GM21528 (cell line): Measurements from ENCODE around the gene SLC23A2.
"Not testable (repeated sequence)": the region's sequence is repeated elsewhere in the genome, so short reads cannot be mapped to it uniquely, and the experiment has no call there.

Source experiments
- ATAC-seq: cut with Tn5 transposase; IDR thresholded peaks from one replicate; pipeline ENCODE4 v1.9.1; 2021; ENCODE audit warnings: mild to moderate bottlenecking, moderate library complexity; ENCODE audit not compliant: unreplicated experiment, low FRiP score

Gene SLC23A2

DNA sequence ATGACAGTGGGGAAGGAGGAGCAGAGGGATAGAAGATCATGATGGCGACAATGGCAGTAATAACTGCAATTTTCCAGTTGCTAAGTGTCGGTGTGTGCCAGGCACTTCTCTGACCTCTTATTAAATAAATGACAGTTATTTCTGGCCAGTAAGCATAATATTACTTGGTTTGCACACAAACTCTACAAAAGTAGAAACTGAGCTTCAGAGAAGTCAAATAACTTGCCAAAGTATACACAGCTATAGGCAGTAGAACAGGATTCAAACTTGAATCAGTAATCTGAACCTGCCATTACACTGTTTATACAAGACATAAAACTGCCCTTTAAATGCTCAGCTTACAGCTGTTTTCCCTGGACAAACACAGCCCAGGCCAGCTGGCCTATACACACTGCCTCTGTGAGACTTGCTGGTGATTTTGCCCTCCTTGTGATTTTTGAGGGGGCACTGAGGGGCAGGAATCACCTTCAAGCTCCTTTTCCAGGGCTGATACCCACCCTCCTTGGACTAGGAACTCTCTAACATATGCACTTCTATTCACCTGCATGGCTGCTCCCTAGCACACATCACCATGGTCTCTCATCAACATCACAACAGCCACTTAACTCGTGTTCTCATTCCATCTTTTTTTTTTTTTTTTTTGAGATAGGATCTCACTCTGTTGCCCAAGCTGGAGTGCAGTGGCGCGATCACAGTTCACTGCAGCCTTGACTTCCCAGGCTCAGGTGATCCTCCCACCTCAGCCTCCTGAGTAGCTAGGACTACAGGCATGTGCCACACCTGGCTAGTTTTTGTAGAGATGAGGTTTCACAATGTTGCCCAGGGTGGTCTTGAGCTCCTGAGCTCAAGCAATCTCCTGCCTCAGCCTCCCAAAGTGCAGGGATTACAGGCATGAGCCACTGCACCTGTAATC is 63.6 kb downstream of the SLC23A2 start:
- ATAC-seq, result no peak

DNA sequence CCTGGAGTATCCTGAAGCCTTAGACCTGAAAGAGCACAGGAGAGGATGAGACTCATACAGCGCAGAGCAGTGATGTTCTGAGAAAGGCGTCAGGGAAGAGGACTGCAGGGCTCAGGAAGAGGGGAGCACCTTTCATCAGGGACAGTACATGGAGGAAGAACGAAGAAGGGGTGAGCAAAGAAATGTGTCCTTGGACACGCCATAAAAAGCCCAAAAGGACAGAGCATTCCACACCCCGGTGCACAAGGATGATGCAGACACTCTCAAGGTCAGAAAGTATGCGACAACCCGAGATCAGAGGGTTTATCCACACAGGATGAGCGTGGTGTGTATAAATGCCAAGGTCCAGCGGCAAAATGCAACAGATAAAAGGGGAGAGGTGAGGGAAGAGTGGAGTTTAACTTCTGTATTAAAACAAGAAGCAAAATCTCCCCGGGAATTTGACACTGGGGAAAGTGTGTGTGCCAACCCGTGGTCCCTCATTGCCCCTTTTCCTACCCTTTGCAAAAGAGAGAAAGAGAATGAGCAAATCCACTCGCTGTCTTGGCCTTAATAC is 64.4 kb downstream of the SLC23A2 start:
- ATAC-seq, result no peak

DNA sequence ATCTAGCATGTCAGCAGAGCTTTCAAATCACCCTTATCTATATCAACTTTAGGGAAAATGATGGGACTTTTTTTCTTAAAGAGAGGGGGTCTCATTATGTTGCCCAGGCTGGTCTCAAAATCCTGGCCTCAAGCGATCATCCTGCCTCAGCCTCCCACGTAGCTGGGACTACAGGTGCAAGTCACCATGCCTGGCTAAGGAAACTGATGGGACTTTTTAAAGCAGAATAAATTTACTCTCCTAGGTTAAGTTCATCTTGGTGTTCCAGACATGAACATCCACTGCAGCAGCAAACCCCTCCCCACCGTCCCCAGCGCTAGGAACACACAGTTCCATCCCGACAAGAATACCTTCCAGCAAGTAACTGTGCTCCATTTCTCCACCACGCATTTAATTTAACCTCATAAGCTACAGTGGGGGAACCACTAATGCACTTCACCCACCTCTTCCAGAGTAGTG is 64.9 kb downstream of the SLC23A2 start:
- no peak for ATAC-seq

DNA sequence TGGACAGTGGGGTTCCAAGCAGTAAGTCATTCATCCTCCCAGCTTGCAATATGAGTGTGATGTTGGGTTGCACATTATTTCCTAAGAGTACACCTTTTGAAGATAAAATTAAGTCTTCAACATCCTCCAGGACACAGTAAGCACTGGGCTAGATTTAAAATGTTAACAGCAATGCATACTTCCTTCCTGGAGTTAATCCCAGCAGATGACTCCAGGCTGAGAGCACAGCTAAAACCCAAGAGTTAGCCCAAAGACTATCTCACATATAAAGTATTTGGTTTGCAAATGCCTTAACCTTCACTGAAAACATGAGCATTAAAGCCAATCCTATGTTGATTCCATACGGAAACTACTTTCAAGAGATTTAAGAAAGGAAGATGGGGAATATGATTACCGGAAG is 69.2 kb downstream of the SLC23A2 start:
- no peak for ATAC-seq

DNA sequence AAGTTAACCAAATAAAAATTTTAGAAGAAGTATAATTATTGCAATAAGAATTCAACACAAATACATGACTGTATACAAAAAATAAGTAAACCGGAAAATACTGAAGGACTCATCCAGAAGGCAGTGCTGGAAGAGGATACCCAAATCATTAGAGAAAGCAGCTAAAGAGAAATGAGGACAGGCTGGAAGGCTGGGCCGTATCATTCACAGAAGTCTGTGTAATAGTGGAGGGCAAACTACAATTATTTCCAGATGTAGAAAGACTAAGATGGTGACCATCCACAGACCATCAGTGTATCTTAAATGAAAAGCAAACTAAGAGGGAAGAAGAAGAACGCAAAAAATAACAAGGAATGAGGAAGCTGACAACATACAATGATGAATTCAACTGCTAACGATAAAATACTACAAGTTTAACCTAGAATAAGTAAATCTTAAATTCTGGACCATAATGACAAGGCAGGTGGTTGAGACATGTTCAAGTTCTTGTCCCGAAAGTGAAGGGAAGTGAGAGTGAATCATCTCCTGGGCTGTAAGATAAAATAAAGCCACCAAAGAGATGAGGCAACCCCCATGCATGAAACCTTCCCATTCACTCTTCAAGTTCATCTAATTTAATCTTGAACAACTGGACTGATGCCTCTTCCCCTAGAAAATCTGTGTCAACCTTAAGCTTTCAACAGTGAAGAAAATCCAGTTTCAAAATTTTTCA is 71.5 kb downstream of the SLC23A2 start:
- ATAC-seq, result no peak

DNA sequence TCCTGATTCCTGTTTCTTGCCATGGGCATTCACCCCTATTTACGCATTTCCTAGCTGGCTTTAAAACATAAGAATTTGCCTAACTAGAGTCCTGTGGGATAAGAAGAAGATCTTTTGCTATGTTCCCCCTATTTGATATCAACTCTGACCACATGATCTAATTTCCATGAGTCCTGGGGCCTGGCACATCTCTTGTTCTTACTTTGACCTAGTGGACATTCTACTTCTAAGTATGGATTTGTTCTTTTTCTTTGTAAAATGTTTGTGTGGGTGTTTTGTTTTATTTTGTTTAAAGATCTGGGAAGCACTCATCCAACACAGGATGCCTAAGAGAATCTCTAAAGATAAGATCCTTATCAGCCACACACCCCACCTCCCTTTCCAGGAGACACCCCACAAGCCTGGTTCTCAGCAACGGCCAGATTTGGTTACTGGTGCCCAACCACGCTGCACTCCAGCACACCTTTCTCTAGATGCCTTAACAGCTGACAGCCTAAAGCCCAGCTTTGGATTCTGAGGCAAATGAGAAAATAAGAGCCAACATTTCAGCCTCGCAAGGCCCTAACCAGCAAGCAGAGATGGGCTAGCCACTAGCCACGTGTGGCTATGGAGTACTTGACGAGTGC is 74.7 kb downstream of the SLC23A2 start:
- ATAC-seq, result no peak

DNA sequence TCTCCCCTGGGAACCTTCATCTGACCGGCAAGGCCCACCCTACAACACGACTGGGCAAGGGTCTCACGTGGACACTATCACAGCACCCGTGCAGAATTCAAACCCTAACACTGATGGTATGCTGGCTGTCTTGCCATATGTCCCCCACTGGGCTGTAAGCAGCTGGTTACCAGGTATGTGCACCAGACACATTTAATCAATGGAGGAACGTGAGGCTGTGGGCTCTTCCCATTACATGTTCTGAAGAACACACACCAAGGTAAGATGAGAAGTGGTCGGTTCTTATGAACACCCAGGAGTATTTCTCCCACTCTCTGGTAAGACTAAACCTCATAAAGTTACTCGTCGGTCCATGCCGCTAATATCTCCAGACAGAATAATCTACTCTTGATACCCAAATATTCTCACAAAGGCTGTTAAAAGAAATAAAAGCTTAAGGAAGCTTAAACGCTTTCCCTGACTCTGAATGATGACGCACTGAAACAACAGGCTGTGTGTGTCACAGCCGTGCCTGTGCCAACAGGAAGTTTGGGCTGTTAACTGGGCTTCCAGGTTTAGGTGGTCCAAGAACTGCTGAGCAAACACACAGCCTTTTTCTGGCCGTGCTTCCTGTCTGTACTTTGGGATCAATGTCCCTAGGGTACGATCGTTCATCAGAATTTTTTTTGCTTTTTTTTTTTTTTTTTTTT is 75.3 kb downstream of the SLC23A2 start:
- ATAC-seq, result no peak

DNA sequence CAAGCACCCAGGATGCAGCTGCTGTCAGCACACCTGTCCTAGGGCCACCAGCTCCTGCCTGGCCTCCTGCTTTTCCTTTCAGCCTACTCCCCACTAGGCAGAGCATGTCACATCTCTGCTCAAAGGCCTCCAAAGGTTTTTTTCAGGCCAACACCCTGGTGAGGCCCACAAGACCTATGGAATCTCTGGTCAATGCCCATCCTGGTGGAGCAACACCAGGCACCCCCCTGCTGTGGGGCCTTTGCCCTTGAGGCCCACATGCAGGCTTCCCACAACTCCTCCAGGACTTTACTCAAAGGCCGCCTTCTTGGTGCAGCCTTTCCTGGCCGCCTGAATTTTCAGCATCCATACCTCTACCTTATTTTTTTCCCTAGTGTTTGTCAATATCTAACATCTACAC is 76.9 kb downstream of the SLC23A2 start:
- ATAC-seq, result no peak

DNA sequence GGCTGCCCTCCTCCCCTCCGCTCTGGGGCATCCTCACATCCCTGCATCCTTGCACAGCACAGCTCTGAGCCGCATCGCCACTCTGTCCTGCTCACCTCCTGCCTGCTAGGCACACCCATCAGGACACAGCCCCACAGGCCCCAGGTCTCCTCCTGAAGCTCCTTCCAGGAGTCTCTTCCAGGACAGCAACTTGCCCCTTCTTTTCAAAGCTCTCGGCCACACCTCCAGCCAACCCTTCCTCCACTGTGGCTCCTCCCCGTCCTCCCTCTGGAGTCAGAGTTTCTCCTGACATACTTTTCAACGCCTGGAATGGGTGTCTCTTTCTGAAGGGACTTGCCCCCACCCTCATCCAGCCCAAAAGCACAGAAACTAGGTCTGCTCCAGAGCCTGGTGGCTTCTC is 77.3 kb downstream of the SLC23A2 start:
- no peak for ATAC-seq

DNA sequence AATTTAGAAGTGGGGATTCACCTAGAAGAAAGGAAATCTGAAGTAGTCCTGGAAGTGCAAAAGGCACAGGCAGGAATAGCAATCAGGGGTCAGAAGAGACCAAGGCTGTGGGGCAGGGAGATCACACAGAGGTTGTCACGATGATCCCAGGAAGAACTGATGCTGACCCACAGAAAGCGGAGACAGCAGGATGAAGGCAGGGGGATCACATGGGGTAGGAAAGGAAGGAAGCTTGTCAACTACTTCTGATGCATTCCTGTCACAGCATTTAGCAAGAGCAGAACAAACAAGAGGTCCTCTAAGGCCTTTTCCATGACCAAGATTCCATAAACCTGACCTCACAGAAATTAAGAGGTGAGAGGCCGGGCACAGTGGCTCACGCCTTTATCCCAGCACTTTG is 79.1 kb downstream of the SLC23A2 start:
- no peak for ATAC-seq

DNA sequence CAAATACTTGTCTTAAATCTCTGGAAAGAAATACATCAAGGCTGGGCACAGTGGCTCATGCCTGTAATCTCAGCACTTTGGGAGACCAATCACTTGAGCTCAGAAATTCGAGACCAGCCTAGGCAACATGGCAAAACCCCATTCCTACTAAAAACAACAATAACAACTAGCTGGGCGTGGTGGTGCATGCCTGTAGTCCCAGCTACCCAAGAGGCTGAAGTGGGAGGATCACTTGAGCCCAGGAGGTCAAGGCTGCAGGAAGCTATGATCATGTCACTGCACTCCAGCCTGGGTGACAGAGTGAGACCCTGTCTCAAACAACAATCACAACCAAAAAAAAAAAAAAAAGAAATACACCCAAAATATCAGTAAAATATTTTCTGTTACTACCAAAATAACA is 80.0 kb downstream of the SLC23A2 start:
- not testable (repeated sequence) for ATAC-seq

DNA sequence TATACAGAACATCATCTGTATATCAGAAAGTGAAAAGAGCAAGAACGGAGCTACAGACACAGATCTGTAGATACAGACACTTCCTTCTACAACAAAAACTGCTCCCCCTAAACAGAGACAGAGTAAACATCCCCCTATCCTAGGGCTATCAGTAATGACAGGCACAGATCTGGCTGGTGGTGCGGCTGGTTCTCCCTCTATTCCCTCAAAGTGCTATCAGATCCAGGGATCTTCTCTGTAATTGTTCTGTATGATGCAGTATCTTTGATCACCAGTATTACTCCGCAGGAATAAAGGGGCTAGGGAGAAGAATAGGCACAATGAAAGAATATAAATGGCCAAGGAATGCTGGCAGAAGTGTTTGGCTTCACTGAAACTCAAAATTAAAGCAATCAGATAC is 80.7 kb downstream of the SLC23A2 start:
- ATAC-seq, result no peak

DNA sequence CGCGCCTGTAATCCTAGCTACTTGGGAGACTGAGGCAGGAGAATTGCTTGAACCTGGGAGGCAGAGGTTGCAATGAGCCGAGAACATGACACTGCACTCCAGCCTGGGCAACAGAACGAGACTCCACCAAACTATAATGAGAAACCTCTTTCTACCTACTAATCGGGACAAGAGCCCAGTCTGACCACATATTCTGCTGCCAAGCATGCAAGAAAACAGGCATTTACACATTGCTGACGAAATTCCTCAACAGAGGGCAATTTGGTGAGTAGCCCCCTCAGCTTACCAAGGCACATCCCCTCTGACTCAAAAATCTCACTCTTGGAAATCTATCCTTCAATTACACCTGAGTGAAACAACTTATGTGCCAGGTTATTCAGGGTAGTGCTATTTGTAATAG is 81.2 kb downstream of the SLC23A2 start:
- ATAC-seq, result no peak

DNA sequence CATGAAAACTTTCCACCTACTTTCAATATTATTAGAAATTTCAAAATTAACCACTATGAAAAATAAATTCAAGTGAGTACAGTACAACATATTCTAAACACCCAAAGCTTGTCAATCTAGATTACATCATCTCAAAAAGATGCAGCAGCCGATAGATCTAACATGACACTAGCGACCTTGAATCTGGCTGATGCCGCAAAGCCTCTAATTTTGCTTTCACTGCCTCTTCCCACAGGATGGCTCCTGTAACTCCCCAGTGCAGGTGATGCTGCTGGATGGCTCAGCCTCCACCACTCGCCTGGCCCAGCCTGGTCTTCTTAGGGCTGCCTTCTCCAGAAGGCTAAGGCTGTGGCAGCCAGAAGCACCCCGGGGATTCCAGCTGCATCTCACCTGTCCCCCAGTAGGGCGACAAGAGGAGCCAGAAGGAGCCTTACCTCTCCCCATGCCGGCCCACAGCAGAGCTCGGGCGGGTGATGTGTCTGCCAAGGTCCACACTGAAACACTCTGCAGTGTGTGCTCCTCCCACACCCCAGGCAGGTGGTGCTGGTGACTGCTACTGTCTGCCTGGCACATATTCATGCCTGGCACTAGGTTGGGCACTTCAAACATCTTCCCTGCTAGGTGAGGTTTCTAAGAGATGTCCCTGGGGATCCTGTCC is 82.1 kb downstream of the SLC23A2 start:
- ATAC-seq, result no peak

DNA sequence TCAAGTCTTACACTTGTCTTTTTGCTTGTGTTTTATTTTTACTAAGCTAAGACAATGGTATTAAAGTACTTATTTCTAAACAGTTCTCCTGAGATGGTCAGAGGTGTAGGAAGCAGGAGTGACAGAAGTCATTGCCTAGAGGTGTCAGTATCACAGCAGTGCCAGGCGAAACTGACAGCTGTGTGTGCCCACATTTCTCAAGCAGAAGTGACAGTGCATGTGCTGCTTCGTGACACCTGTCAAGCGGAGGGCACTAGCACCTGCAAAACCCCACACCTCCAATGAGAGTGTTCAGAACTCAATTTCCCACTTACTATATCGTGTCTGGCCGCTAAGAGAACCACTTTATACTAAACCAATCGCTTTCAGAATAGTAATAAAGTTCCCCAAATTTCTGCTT is 82.8 kb downstream of the SLC23A2 start:
- ATAC-seq, result no peak

DNA sequence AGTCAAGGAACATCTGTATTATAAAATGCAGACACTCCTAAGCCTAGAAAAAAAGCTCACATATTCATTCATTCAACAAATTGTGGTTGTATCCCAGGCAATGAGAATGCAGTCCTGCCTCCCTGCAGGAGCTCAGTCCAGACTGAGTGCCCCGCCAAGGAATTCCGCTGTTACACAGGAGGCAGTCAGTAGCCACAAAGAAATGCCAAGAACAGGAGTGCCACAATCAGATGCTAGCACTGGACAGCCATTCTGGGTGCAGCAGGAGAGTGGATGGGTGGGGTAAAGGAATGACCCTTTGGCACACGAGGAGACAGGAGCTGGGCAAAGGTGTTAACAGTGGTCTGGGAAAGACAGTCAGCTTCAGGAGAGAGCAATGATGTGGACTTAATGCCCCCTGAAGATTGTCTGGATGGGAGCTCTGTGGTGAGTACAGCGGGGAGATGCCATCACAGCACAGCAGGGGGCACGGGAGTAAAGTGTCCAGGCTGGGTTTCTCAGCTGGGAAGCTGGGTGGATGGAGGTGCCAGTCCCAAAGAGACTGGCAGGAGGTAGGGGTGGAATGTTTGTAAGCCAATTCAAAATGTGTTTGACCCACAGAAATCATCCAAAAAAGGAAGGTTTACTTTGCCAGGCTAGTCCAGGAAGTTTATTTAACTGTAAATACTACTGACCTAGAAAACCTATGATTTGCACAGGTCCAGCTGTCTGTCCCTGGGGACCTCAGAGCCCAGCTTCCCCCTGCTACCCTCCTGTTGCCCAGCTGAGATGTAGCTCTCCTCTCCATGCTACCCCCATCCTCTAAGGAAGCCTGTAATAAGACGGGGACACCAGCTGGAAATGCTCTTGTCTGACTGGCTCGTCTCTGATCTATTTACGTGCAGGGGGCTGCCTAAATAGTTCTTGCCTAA is 84.1 kb downstream of the SLC23A2 start:
- ATAC-seq, result no peak

DNA sequence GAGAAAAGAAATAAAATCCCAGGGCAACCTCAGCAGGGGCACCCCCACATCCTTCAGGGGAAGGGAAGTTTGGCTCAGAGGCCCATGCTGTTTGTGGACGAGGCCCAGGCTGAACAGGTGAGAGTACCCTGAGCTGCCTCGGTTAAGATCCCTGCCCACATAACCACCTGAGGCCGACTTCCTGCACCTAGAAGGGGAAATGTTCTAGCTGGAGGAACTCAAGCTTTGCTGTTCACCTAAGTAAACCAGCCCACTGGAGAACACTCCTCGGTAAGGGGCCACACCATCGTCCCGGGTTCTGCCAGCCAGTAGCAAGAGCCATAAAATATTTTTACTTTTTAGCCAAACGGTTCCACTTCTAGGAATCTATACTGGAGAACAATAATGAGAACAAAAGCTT is 88.2 kb downstream of the SLC23A2 start:
- ATAC-seq, result no peak

DNA sequence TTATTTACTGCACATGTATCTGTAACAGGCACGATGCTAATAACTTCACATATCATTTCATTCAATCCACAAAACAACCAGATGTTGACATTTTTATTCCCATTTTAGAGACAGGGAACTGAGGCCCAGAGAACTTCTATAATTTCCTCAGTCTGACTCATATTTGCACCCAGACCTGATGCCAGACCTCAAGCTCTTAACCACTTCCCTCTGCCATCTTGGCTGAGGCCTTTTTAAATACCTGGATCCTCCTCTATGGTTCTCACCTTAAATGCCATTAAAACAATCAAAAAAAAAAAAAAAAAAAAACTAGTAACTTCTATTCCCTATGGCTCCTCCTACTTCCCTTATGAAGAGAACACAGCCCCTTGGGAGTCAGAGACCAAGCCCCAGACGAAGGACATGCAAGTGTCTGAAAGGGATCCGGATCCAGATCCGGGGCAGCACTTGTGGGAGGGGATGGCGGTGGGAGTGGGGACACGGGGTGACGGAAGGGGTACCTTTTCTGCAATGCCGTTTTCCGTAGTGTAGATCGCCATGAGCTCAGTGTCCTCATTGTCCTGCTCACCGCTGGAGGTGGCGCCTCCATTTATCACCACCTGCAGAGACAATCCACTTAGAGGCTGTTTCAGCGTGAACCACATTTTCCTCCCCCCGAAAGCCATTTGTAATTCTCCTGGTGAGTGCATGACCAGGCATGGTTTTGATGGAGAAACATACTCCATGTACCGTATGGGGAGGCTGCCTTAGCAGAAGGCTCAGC is 88.7 kb downstream of the SLC23A2 start:
- no peak for ATAC-seq
